Liver (tissue), 9 donors: Measurements from ENCODE around the gene GRK5. TPM values are rescaled to one million over a fixed set of nuclear protein-coding genes. Genes with fewer than 3 reads are reported as not detected.

Experiments used
- DNase-seq: peaks from one replicate; pipeline ENCODE4 v3.0.0-alpha.2; 2017; ENCODE audit warnings: low spot score
- H3K27ac ChIP-seq, 2 donors: one replicate each; pipeline ENCODE4 v1.7.0; 2013; ENCODE audit warnings: inconsistent platforms in 2 of 2, low read length in 2 of 2, control low read depth in 1 of 2, low read depth in 1 of 2, mild to moderate bottlenecking in 1 of 2
- H3K27me3 ChIP-seq, 4 donors: one replicate each; pipeline versions ENCODE4 v1.6.1 to v1.7.0; 2013; ENCODE audit warnings: low read length in 3 of 4, inconsistent platforms in 1 of 4, mild to moderate bottlenecking in 1 of 4, moderate library complexity in 1 of 4; ENCODE audit not compliant: control insufficient read depth in 4 of 4, insufficient read depth in 4 of 4
- H3K36me3 ChIP-seq, 4 donors: one replicate each; pipeline versions ENCODE4 v1.6.1 to v1.7.0; 2013; ENCODE audit warnings: low read length in 3 of 4, mild to moderate bottlenecking in 3 of 4, low read depth in 1 of 4, moderate library complexity in 1 of 4; ENCODE audit not compliant: control insufficient read depth in 4 of 4, insufficient read depth in 3 of 4
- H3K4me1 ChIP-seq, 4 donors: one replicate each; pipeline versions ENCODE4 v1.6.1 to v1.7.0; 2013; ENCODE audit warnings: low read length in 3 of 4, mild to moderate bottlenecking in 3 of 4, moderate library complexity in 1 of 4; ENCODE audit not compliant: control insufficient read depth in 4 of 4, insufficient read depth in 4 of 4
- H3K4me3 ChIP-seq, 3 donors: one replicate each; pipeline versions ENCODE4 v1.6.1 to v1.7.0; 2013; ENCODE audit warnings: low read length in 3 of 3, control low read depth in 1 of 3, low read depth in 1 of 3, mild to moderate bottlenecking in 1 of 3
- H3K9ac ChIP-seq, 2 donors: one replicate each; pipeline ENCODE4 v1.7.0; 2013; ENCODE audit warnings: low read length in 2 of 2, mild to moderate bottlenecking in 2 of 2, moderate library complexity in 2 of 2, control low read depth in 1 of 2, low read depth in 1 of 2
- H3K9me3 ChIP-seq, 4 donors: one replicate each; pipeline versions ENCODE4 v1.6.1 to v1.7.0; 2013; ENCODE audit warnings: low read length in 3 of 4; ENCODE audit not compliant: control insufficient read depth in 4 of 4
- ATF3 ChIP-seq: IDR thresholded peaks from 2 replicates; pipeline ENCODE4 v1.6.1; 2016; ENCODE audit warnings: antibody characterized with exemption
- EGR1 ChIP-seq, 2 donors: IDR thresholded peaks; 2 replicates each; pipeline ENCODE4 v1.6.1; 2016 to 2018; ENCODE audit warnings: antibody characterized with exemption in 2 of 2, low read depth in 2 of 2
- FOXA1 ChIP-seq: IDR thresholded peaks from 2 replicates; pipeline ENCODE4 v1.6.1; 2016; ENCODE audit warnings: antibody characterized with exemption
- FOXA2 ChIP-seq: IDR thresholded peaks from 2 replicates; pipeline ENCODE4 v1.6.1; 2016; ENCODE audit warnings: antibody characterized with exemption
- HNF4G ChIP-seq: IDR thresholded peaks from 2 replicates; pipeline ENCODE4 v1.6.1; 2016; ENCODE audit warnings: antibody characterized with exemption
- JUND ChIP-seq, 2 donors: IDR thresholded peaks; 2 replicates each; pipeline ENCODE4 v1.6.1; 2016; ENCODE audit warnings: antibody characterized with exemption in 2 of 2
- MAX ChIP-seq: IDR thresholded peaks from 2 replicates; pipeline ENCODE4 v1.6.1; 2016; ENCODE audit warnings: antibody characterized with exemption
- NR2F2 ChIP-seq: IDR thresholded peaks from 2 replicates; pipeline ENCODE4 v1.6.1; 2016; ENCODE audit warnings: antibody characterized with exemption
- RAD21 ChIP-seq, 2 donors: IDR thresholded peaks; 2 replicates each; pipeline ENCODE4 v1.6.1; 2016; ENCODE audit warnings: antibody characterized with exemption in 2 of 2, mild to moderate bottlenecking in 2 of 2
- REST ChIP-seq: IDR thresholded peaks from 2 replicates; pipeline ENCODE4 v1.6.1; 2016; ENCODE audit warnings: antibody characterized with exemption, mild to moderate bottlenecking
- RXRA ChIP-seq, 2 donors: IDR thresholded peaks; 2 replicates each; pipeline ENCODE4 v1.6.1; 2017 to 2018; ENCODE audit warnings: antibody characterized with exemption in 2 of 2, mild to moderate bottlenecking in 1 of 2
- SP1 ChIP-seq: IDR thresholded peaks from 2 replicates; pipeline ENCODE4 v1.6.1; 2018; ENCODE audit warnings: antibody characterized with exemption, mild to moderate bottlenecking
- TAF1 ChIP-seq: conservative IDR thresholded peaks from 2 replicates; pipeline ENCODE4 v1.6.1; 2016; ENCODE audit warnings: antibody characterized with exemption, mild to moderate bottlenecking
- YY1 ChIP-seq: IDR thresholded peaks from 2 replicates; pipeline ENCODE4 v1.6.1; 2016; ENCODE audit warnings: antibody characterized with exemption, mild to moderate bottlenecking
- ZBTB33 ChIP-seq: IDR thresholded peaks from 2 replicates; pipeline ENCODE4 v1.6.1; 2016; ENCODE audit warnings: antibody characterized with exemption
- WGBS: extraction: QIAGEN DNeasy Blood & Tissue Kit; methylation state at CpG from one replicate; pipeline ENCODE4 v1.1.7; 2013; 5-methylcytosine and 5-hydroxymethylcytosine counted together
- polyA plus RNA-seq, 2 donors: library from polyadenylated mRNA; stranded (reverse) in 1 of 2; unstranded in 1 of 2; fragments of 200-250 nt in 1 of 2; fragments of >200 nt in 1 of 2; fragmentation: Nextera tagmentation in 1 of 2; extraction: Ambion mirVana in 1 of 2; gene quantifications; one replicate each; pipeline versions ENCODE4 v1.2.1 to v1.2.3, GENCODE V29; 2013 to 2015
- total RNA-seq, 2 donors: library from RNA; depleted of rRNA; stranded (reverse); fragments of >200 nt; gene quantifications; one replicate each; pipeline ENCODE4 v1.2.3, GENCODE V29; 2014
- TF ChIP-seq, protein P1 (sequence below): fragments of 150-350 bp; IDR thresholded peaks from 2 replicates; pipeline ENCODE4 v1.5.1; 2017; ENCODE audit warnings: improper control_type of control experiment, low read depth, low read length; ENCODE audit not compliant: missing input control
- donor health status: healthy.
- donor health status: healthy.
- donor health status: healthy.
- donor health status: healthy.
- donor health status: healthy.

The GRK5 gene
- total and polyA plus RNA-seq, 4 donors, result 2.1 to 6.6 (median 5.1) TPM

- TF ChIP-seq ZBTB33, result no peak
- TF ChIP-seq EGR1 (IDR thresholded peaks at IDR 0.05; ENCODE audit: low read depth in 2 of 2), result no peak
- TF ChIP-seq SP1, result no peak
- TF ChIP-seq, protein P1, sequence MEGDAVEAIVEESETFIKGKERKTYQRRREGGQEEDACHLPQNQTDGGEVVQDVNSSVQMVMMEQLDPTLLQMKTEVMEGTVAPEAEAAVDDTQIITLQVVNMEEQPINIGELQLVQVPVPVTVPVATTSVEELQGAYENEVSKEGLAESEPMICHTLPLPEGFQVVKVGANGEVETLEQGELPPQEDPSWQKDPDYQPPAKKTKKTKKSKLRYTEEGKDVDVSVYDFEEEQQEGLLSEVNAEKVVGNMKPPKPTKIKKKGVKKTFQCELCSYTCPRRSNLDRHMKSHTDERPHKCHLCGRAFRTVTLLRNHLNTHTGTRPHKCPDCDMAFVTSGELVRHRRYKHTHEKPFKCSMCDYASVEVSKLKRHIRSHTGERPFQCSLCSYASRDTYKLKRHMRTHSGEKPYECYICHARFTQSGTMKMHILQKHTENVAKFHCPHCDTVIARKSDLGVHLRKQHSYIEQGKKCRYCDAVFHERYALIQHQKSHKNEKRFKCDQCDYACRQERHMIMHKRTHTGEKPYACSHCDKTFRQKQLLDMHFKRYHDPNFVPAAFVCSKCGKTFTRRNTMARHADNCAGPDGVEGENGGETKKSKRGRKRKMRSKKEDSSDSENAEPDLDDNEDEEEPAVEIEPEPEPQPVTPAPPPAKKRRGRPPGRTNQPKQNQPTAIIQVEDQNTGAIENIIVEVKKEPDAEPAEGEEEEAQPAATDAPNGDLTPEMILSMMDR, result no peak
- TF ChIP-seq JUND (IDR thresholded peaks at IDR 0.05), result no peak
- TF ChIP-seq RXRA (IDR thresholded peaks at IDR 0.05), result no peak
Measured at GRCh38 chr10:119189811-119190282, 17.5 kb upstream of the GRK5 start (continued).

DNA sequence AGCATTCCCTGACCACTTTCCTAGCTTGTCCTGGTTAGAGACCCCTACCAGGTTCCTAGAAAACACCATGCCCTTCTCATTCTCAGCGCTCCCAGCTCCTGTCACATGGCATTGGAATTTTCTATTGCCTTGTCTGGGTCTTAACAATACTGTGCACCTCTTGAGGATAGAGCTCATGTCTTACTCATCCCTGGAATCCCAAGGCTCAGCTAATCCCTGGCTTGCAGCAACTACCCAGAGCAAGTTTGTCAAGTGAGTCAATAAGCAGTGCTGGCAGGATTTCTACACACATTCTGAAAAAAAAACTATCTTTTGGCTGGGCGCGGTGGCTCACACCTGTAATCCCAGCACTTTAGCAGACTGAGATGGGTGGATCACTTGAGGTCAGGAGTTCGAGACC is 17.0 kb upstream of the GRK5 start:
- Histone ChIP-seq H3K27me3 (no peaks in the 10 kb centered on the region), H3K9me3 (no peaks in the 10 kb centered on the region), H3K4me3 (no peak overlapping the region), H3K4me1 (no peaks in the 10 kb centered on the region), H3K36me3 (no peaks in the 10 kb centered on the region), H3K9ac (no peak overlapping the region), H3K27ac (no peak overlapping the region)
- 92% methylated on average over 4 of the region's 4 CpGs for WGBS
- no peak for DNase-seq
- TF ChIP-seq ATF3 (no peak), SP1 (no peak), FOXA2 (no peak), YY1 (no peak), EGR1 (IDR thresholded peaks at IDR 0.05; ENCODE audit: low read depth in 2 of 2) (no peak), FOXA1 (no peak), MAX (no peak), ZBTB33 (no peak), JUND (IDR thresholded peaks at IDR 0.05) (no peak), RAD21 (IDR thresholded peaks at IDR 0.05) (no peak), RXRA (IDR thresholded peaks at IDR 0.05) (no peak), HNF4G (no peak), NR2F2 (no peak), TAF1 (no peak), REST (no peak)
- TF ChIP-seq, protein P1, result no peak
